Prostate gland (tissue), 2 donors: ENCODE results near the gene CAMK2D. TPM values are rescaled to one million over a fixed set of nuclear protein-coding genes. Genes with fewer than 3 reads are reported as not detected.

ENCODE experiments used
- DNase-seq: peaks from one replicate; pipeline ENCODE4 v3.0.0-alpha.2; 2019; ENCODE audit warnings: low spot score
- H3K27ac ChIP-seq, 2 donors: fragments of 200-600 bp; sonication (generic); 2 replicates each; pipeline ENCODE4 v1.5.1; 2017 to 2019
- H3K27me3 ChIP-seq: fragments of 200-600 bp; sonication (generic); replicated peaks from 2 replicates; pipeline ENCODE4 v1.5.1; 2019; ENCODE audit not compliant: insufficient read depth
- H3K36me3 ChIP-seq, 2 donors: fragments of 200-600 bp; sonication (generic); 1 replicate in 1 of 2; 2 replicates in 1 of 2; pipeline versions ENCODE4 v1.5.1 to v1.8.1; 2017 to 2019
- H3K4me1 ChIP-seq: fragments of 200-600 bp; sonication (generic); replicated peaks from 2 replicates; pipeline ENCODE4 v1.5.1; 2019
- H3K4me3 ChIP-seq, 2 donors: fragments of 200-600 bp; sonication (generic); 2 replicates each; pipeline ENCODE4 v1.5.1; 2017 to 2019
- H3K9me3 ChIP-seq: fragments of 200-600 bp; sonication (generic); 2 replicates; pipeline ENCODE4 v1.5.1; 2017
- POLR2A ChIP-seq: fragments of 450-650 bp; IDR thresholded peaks from one replicate; pipeline ENCODE4 v1.6.1; 2016; ENCODE audit warnings: antibody characterized with exemption, mild to moderate bottlenecking
- POLR2AphosphoS5 ChIP-seq: sonication (generic); formaldehyde crosslinking; IDR thresholded peaks from one replicate; pipeline ENCODE4 v1.6.1; 2017; ENCODE audit warnings: antibody characterized with exemption
- WGBS: methylation state at CpG from one replicate; pipeline ENCODE4 v1.1.5; 2018; 5-methylcytosine and 5-hydroxymethylcytosine counted together
- intact Hi-C: fragments of 100-400 bp; cut with DNase I; formaldehyde crosslinking; loops from one replicate; pipeline ENCODE4 v1.14.2; 2022
- total RNA-seq, 2 donors: library from RNA; depleted of rRNA; stranded (reverse); fragments of >200 nt; gene quantifications; one replicate each; pipeline ENCODE4 v1.1.0, GENCODE V29; 2016
- TF ChIP-seq, protein P1 (sequence below), 4 experiments: fragments of 200-600 bp in 2 of 4; fragments of 450-650 bp in 2 of 4; sonication (generic) in 2 of 4; IDR thresholded peaks; 1 replicate in 3 of 4; 2 replicates in 1 of 4; pipeline ENCODE4 v1.5.1; 2016 to 2019; ENCODE audit warnings: antibody characterized with exemption in 4 of 4, mild to moderate bottlenecking in 2 of 4, moderate library complexity in 2 of 4

The CAMK2D gene
- total RNA-seq, 2 donors from 2014 or later = 48.7 to 88.8 TPM

DNA sequence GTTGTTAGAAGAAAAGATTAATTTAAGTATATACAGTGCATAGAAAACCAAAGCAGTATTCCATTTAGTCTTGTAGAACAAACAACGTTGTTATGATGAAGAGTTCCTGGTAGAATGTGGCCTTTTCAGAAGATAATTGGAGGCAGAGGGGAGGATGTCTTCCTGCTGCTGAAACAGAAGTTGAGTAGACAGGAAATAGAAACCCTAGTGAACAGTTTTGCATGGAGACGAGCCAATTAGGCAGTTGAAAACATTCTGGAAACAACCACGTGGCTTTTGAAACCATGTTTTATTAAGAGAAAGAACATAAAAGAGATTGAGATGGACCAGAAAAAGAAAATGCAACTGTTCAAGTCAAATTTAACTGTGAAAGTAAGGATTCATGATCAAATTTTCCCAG lies 325.2 kb downstream of the CAMK2D start:
- intact Hi-C loops = no loop called here
- Histone ChIP-seq H3K27me3 (no peaks in the 10 kb centered on the region), H3K27ac (no peak overlapping the region), H3K36me3 (no peaks in the 10 kb centered on the region), H3K4me1 (no peaks in the 10 kb centered on the region), H3K4me3 (no peak overlapping the region), H3K9me3 (no peaks in the 10 kb centered on the region)
- TF ChIP-seq POLR2A = no peak
- TF ChIP-seq, protein P1, sequence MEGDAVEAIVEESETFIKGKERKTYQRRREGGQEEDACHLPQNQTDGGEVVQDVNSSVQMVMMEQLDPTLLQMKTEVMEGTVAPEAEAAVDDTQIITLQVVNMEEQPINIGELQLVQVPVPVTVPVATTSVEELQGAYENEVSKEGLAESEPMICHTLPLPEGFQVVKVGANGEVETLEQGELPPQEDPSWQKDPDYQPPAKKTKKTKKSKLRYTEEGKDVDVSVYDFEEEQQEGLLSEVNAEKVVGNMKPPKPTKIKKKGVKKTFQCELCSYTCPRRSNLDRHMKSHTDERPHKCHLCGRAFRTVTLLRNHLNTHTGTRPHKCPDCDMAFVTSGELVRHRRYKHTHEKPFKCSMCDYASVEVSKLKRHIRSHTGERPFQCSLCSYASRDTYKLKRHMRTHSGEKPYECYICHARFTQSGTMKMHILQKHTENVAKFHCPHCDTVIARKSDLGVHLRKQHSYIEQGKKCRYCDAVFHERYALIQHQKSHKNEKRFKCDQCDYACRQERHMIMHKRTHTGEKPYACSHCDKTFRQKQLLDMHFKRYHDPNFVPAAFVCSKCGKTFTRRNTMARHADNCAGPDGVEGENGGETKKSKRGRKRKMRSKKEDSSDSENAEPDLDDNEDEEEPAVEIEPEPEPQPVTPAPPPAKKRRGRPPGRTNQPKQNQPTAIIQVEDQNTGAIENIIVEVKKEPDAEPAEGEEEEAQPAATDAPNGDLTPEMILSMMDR (IDR thresholded peaks at IDR 0.05) = no peak
- no peak for TF ChIP-seq POLR2AphosphoS5
- 14% methylated on average over 3 of the region's 3 CpGs for WGBS
- DNase-seq = no peak

GRCh38 chr4:113435893-113436292 lies 325.6 kb downstream of the CAMK2D start:
- H3K27me3 ChIP-seq = no peaks in the 10 kb centered on the region
- intact Hi-C loops = no loop called here
- TF ChIP-seq POLR2AphosphoS5 (peak; percentile 20), POLR2A (no peak)
- TF ChIP-seq, protein P1 (IDR thresholded peaks at IDR 0.05) = no peak
- H3K36me3 ChIP-seq = no peaks in the 10 kb centered on the region
- peak; percentile 8 for DNase-seq
- no peaks in the 10 kb centered on the region for H3K9me3 ChIP-seq
- no peak overlapping the region for H3K4me3 ChIP-seq
- H3K27ac ChIP-seq = peak overlapping the region in 1 of 2 donors; percentile 3
- WGBS = 11% methylated on average over 7 of the region's 7 CpGs
- H3K4me1 ChIP-seq = no peaks in the 10 kb centered on the region

DNA sequence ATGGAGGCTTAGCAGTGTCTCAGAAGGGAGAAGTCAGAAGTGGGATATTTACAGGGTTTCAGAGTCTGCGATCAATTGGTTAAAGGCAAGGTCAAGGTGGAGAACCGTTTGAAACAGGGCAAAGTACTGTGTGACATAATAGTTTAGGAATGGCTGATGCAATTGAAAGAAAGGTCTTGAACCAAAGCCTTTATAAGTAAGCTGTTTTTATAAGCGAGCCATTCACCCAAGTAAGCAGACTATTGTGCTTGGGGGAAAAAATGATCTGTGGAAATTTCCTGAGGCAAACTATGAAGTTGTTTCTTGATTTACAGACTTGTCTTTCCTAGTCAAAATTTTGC lies 327.3 kb downstream of the CAMK2D start:
- no peak for TF ChIP-seq POLR2AphosphoS5

GRCh38 chr4:113433536-113434246 lies 327.8 kb downstream of the CAMK2D start:
- TF ChIP-seq POLR2A (no peak), POLR2AphosphoS5 (no peak)
- TF ChIP-seq, protein P1 (IDR thresholded peaks at IDR 0.05) = no peak
- no peaks in the 10 kb centered on the region for H3K9me3 ChIP-seq
- H3K27me3 ChIP-seq = no peaks in the 10 kb centered on the region
- H3K36me3 ChIP-seq = no peaks in the 10 kb centered on the region
- 52% methylated on average over 4 of the region's 4 CpGs for WGBS
- intact Hi-C loops = no loop called here
- H3K4me3 ChIP-seq = no peak overlapping the region
- DNase-seq = no peak
- no peak overlapping the region for H3K27ac ChIP-seq
- H3K4me1 ChIP-seq = no peaks in the 10 kb centered on the region

More for the DNA sequence above, 327.3 kb downstream of the CAMK2D start:
- no peak overlapping the region for H3K27ac ChIP-seq
- no peaks in the 10 kb centered on the region for H3K36me3 ChIP-seq
- H3K9me3 ChIP-seq = no peaks in the 10 kb centered on the region
- no peak for DNase-seq
- intact Hi-C loops = no loop called here
- no peaks in the 10 kb centered on the region for H3K4me1 ChIP-seq
- no peaks in the 10 kb centered on the region for H3K27me3 ChIP-seq
- 63% methylated on average over 3 of the region's 3 CpGs for WGBS
- H3K4me3 ChIP-seq = no peak overlapping the region

GRCh38 chr4:113433116-113433515 lies 328.4 kb downstream of the CAMK2D start:
- intact Hi-C loops = no loop called here
- no peak for TF ChIP-seq POLR2AphosphoS5
- TF ChIP-seq, protein P1 (IDR thresholded peaks at IDR 0.05) = no peak
- TF ChIP-seq POLR2A = no peak
- Histone ChIP-seq H3K9me3 (no peaks in the 10 kb centered on the region), H3K27me3 (no peaks in the 10 kb centered on the region), H3K4me3 (no peak overlapping the region), H3K36me3 (no peaks in the 10 kb centered on the region), H3K4me1 (no peaks in the 10 kb centered on the region), H3K27ac (no peak overlapping the region)
- 97% methylated on average over 1 of the region's 1 CpG for WGBS
- no peak for DNase-seq
